AG04450 (cell line): ENCODE results near the gene LACTBL1. TPM values are rescaled to one million over a fixed set of nuclear protein-coding genes. Genes with fewer than 3 reads are reported as not detected.

ENCODE experiments used
- CTCF ChIA-PET: fragments of 300-600, 350-600 bp; formaldehyde crosslinking; extraction: SDS; loops from one replicate; lab custom pipeline; 2022; ENCODE audit warnings: antibody characterized with exemption, inconsistent platforms; lab: Charles Lee
- POLR2A ChIA-PET: fragments of 350-600 bp; formaldehyde crosslinking; extraction: SDS; loops from one replicate; lab custom pipeline; 2021; ENCODE audit warnings: antibody characterized with exemption, inconsistent platforms; lab: Yijun Ruan, JAX
- DNase-seq: peaks from one replicate; pipeline ENCODE4 v3.0.0-alpha.2; 2011; ENCODE audit warnings: low read depth, low spot score
- H3K27ac ChIP-seq: one replicate; pipeline ENCODE4 v1.5.1; 2012; ENCODE audit warnings: low read depth, low read length, control low read depth
- H3K27me3 ChIP-seq: one replicate; pipeline ENCODE4 v1.6.0; 2012; ENCODE audit warnings: low read length; ENCODE audit not compliant: control insufficient read depth, insufficient read depth
- H3K4me3 ChIP-seq: 2 replicates; pipeline ENCODE4 v1.5.1; 2011; ENCODE audit warnings: mild to moderate bottlenecking, low read depth, low read length, control low read depth
- H3K9me3 ChIP-seq: 2 replicates; pipeline ENCODE4 v1.5.1; 2012; ENCODE audit warnings: low read length; ENCODE audit not compliant: control insufficient read depth, insufficient read depth
- polyA plus RNA-seq: library from polyadenylated mRNA; depleted of rRNA; stranded (reverse); fragments of >200 nt; gene quantifications from 2 replicates; pipeline ENCODE4 v1.2.3, GENCODE V29; 2011; rRNA removed
- TF ChIP-seq, protein P1 (sequence below): IDR thresholded peaks from 2 replicates; pipeline ENCODE4 v1.5.1; 2011; ENCODE audit warnings: low read depth, low read length, control low read depth, inconsistent platforms

The LACTBL1 gene
- polyA plus RNA-seq, 1 experiment = not detected

- ChIA-PET POLR2A (no interaction called here), CTCF (no interaction called here)
- no peak overlapping the region for H3K27ac ChIP-seq
- H3K9me3 ChIP-seq = no peaks in the 10 kb centered on the region
- H3K4me3 ChIP-seq = no peak overlapping the region
- TF ChIP-seq, protein P1, sequence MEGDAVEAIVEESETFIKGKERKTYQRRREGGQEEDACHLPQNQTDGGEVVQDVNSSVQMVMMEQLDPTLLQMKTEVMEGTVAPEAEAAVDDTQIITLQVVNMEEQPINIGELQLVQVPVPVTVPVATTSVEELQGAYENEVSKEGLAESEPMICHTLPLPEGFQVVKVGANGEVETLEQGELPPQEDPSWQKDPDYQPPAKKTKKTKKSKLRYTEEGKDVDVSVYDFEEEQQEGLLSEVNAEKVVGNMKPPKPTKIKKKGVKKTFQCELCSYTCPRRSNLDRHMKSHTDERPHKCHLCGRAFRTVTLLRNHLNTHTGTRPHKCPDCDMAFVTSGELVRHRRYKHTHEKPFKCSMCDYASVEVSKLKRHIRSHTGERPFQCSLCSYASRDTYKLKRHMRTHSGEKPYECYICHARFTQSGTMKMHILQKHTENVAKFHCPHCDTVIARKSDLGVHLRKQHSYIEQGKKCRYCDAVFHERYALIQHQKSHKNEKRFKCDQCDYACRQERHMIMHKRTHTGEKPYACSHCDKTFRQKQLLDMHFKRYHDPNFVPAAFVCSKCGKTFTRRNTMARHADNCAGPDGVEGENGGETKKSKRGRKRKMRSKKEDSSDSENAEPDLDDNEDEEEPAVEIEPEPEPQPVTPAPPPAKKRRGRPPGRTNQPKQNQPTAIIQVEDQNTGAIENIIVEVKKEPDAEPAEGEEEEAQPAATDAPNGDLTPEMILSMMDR = no peak
- DNase-seq = no peak
- H3K27me3 ChIP-seq = no peaks in the 10 kb centered on the region
Measured at GRCh38 chr1:22903113-22903512, 69.6 kb downstream of the LACTBL1 start.

Other genes with a start within 250 kb of the LACTBL1 start
- gene TEX46, start 43.0 kb upstream of the LACTBL1 start, polyA plus RNA-seq = not detected in 2 replicates
- 89.8 and 91.8 TPM in 2 replicates for gene KDM1A, start 46.6 kb upstream of the LACTBL1 start, polyA plus RNA-seq
- gene LUZP1, start 196.0 kb upstream of the LACTBL1 start, polyA plus RNA-seq = 32.4 and 39.4 TPM in 2 replicates
- gene HTR1D, start 244.6 kb upstream of the LACTBL1 start, polyA plus RNA-seq = 0.07 and 0.11 TPM in 2 replicates